GM23248 (cell line): Measurements from ENCODE around the gene CCR3. TPM values are rescaled to one million over a fixed set of nuclear protein-coding genes. Genes with fewer than 3 reads are reported as not detected.

Experiments used
- DNase-seq: peaks from one replicate; pipeline ENCODE4 v3.0.0-alpha.2; 2015
- H2AFZ ChIP-seq: fragments of 200-600 bp; sonication (generic); 2 replicates; pipeline ENCODE4 v1.6.1; 2016; ENCODE audit warnings: antibody characterized with exemption
- H3F3A ChIP-seq: fragments of 200-600 bp; sonication (generic); 2 replicates; pipeline ENCODE4 v1.6.1; 2016; ENCODE audit warnings: mild to moderate bottlenecking, antibody characterized with exemption, mixed run types; ENCODE audit not compliant: insufficient read depth
- H3K27ac ChIP-seq: fragments of 200-600 bp; sonication (generic); 2 replicates; pipeline ENCODE4 v1.5.1; 2016; ENCODE audit warnings: mild to moderate bottlenecking
- H3K27me3 ChIP-seq: fragments of 200-600 bp; sonication (generic); replicated peaks from 2 replicates; pipeline ENCODE4 v1.6.1; 2016; ENCODE audit warnings: mild to moderate bottlenecking; ENCODE audit not compliant: insufficient read depth
- H3K36me3 ChIP-seq: fragments of 200-600 bp; sonication (generic); 2 replicates; pipeline ENCODE4 v1.6.1; 2016; ENCODE audit warnings: low read depth, mild to moderate bottlenecking
- H3K4me1 ChIP-seq: fragments of 200-600 bp; sonication (generic); 2 replicates; pipeline ENCODE4 v1.6.1; 2016; ENCODE audit warnings: mild to moderate bottlenecking; ENCODE audit not compliant: insufficient read depth
- H3K4me2 ChIP-seq: fragments of 200-600 bp; sonication (generic); one replicate; pipeline ENCODE4 v1.6.1; 2016; ENCODE audit warnings: mild to moderate bottlenecking; ENCODE audit not compliant: unreplicated experiment
- H3K4me3 ChIP-seq: fragments of 200-600 bp; sonication (generic); 2 replicates; pipeline ENCODE4 v1.5.1; 2016; ENCODE audit warnings: mild to moderate bottlenecking
- H3K79me2 ChIP-seq: fragments of 200-600 bp; sonication (generic); 2 replicates; pipeline ENCODE4 v1.6.1; 2016; ENCODE audit warnings: mild to moderate bottlenecking; ENCODE audit not compliant: insufficient read depth
- H3K9ac ChIP-seq: fragments of 200-600 bp; sonication (generic); 2 replicates; pipeline ENCODE4 v1.6.1; 2016; ENCODE audit warnings: mild to moderate bottlenecking
- H3K9me2 ChIP-seq: fragments of 200-600 bp; sonication (generic); 2 replicates; pipeline ENCODE4 v1.6.1; 2016; ENCODE audit warnings: mixed run types, mild to moderate bottlenecking, moderate library complexity; ENCODE audit not compliant: insufficient read depth
- H3K9me3 ChIP-seq: fragments of 200-600 bp; sonication (generic); one replicate; pipeline ENCODE4 v1.6.1; 2017; ENCODE audit warnings: low read depth
- H4K20me1 ChIP-seq: fragments of 200-600 bp; sonication (generic); 2 replicates; pipeline ENCODE4 v1.6.0; 2016; ENCODE audit not compliant: insufficient read depth
- EZH2 ChIP-seq: fragments of 200-600 bp; sonication (generic); IDR thresholded peaks from 2 replicates; pipeline ENCODE4 v1.6.1; 2018; ENCODE audit warnings: antibody characterized with exemption, mild to moderate bottlenecking; ENCODE audit not compliant: insufficient read depth, poor library complexity, severe bottlenecking
- EZH2phosphoT487 ChIP-seq: fragments of 200-600 bp; sonication (generic); IDR thresholded peaks from 2 replicates; pipeline ENCODE4 v1.6.1; 2018; ENCODE audit warnings: antibody characterized with exemption, moderate library complexity, mild to moderate bottlenecking, low read depth; ENCODE audit not compliant: insufficient read depth
- WGBS, 2 experiments: methylation state at CpG; one replicate each; pipeline ENCODE4 v1.1.6; 2015 to 2017; ENCODE audit warnings: low lambda C conversion rate in 2 of 2, low coverage in 1 of 2; ENCODE audit errors: missing lambda C conversion rate in 2 of 2; 5-methylcytosine and 5-hydroxymethylcytosine counted together
- in situ Hi-C: fragments of 300-500 bp; cut with MboI; formaldehyde crosslinking; loops from 2 replicates; pipeline ENCODE4 v1.15.0; 2020
- polyA plus RNA-seq: library from polyadenylated mRNA; unstranded; fragments of >200 nt; fragmentation: Nextera tagmentation; extraction: Ambion mirVana; gene quantifications from 2 replicates; pipeline ENCODE4 v1.2.1, GENCODE V29; 2016
- total RNA-seq: library from RNA; depleted of rRNA; stranded (reverse); fragments of >200 nt; shearing (Covaris generic); gene quantifications from 2 replicates; pipeline ENCODE4 v1.2.3, GENCODE V29; 2014

The CCR3 gene
- total and polyA plus RNA-seq, 2 experiments from 2014 or later, result not detected

GRCh38 chr3:46281551-46281950 lies 39.3 kb downstream of the CCR3 start:
- H3K9me2 ChIP-seq, result no peaks in the 10 kb centered on the region
- TF ChIP-seq EZH2 (no peak), EZH2phosphoT487 (no peak)
- H3K79me2 ChIP-seq, result no peaks in the 10 kb centered on the region
- no peak for DNase-seq
- H3K9ac ChIP-seq, result no peak overlapping the region
- no peaks in the 10 kb centered on the region for H3K9me3 ChIP-seq
- no peaks in the 10 kb centered on the region for H3K36me3 ChIP-seq
- H3K4me1 ChIP-seq, result no peaks in the 10 kb centered on the region
- no peak overlapping the region for H3K27ac ChIP-seq
- H3F3A ChIP-seq, result no peaks in the 10 kb centered on the region
- 0 out of 2 replicates have a peak, but pooled peaks cover 7% of the 10 kb centered on the region for H3K27me3 ChIP-seq
- 63 to 84% methylated on average over 1 of the region's 1 CpG for WGBS, 2 experiments
- H4K20me1 ChIP-seq, result no peaks in the 10 kb centered on the region
- H2AFZ ChIP-seq, result no peak overlapping the region
- in situ Hi-C loops, result no loop called here
- no peak overlapping the region for H3K4me3 ChIP-seq
- H3K4me2 ChIP-seq, result no peak overlapping the region

- no peak overlapping the region for H3K27ac ChIP-seq
- H4K20me1 ChIP-seq, result no peaks in the 10 kb centered on the region
- no peaks in the 10 kb centered on the region for H3K9me2 ChIP-seq
- DNase-seq, result no peak
- H3K4me1 ChIP-seq, result no peaks in the 10 kb centered on the region
- H3K36me3 ChIP-seq, result no peaks in the 10 kb centered on the region
- H2AFZ ChIP-seq, result no peak overlapping the region
- H3K27me3 ChIP-seq, result 0 out of 2 replicates have a peak, but pooled peaks cover 7% of the 10 kb centered on the region
- H3K4me3 ChIP-seq, result no peak overlapping the region
- in situ Hi-C loops, result no loop called here
- TF ChIP-seq EZH2 (no peak), EZH2phosphoT487 (no peak)
- H3K79me2 ChIP-seq, result no peaks in the 10 kb centered on the region
- no peaks in the 10 kb centered on the region for H3F3A ChIP-seq
- no peaks in the 10 kb centered on the region for H3K9me3 ChIP-seq
- WGBS, 2 experiments, result 52 to 60% methylated on average over 4 of the region's 4 CpGs
- no peak overlapping the region for H3K4me2 ChIP-seq
- no peak overlapping the region for H3K9ac ChIP-seq
Measured at GRCh38 chr3:46282041-46282440, 39.8 kb downstream of the CCR3 start.

- H4K20me1 ChIP-seq, result no peaks in the 10 kb centered on the region
- H2AFZ ChIP-seq, result no peak overlapping the region
- H3K79me2 ChIP-seq, result no peaks in the 10 kb centered on the region
- TF ChIP-seq EZH2phosphoT487, result no peak
- no peak for TF ChIP-seq EZH2
- H3K4me3 ChIP-seq, result no peak overlapping the region
- no peak overlapping the region for H3K4me2 ChIP-seq
- H3K9ac ChIP-seq, result no peak overlapping the region
- H3K4me1 ChIP-seq, result no peaks in the 10 kb centered on the region
- no peak overlapping the region for H3K27ac ChIP-seq
- 0 out of 2 replicates have a peak, but pooled peaks cover 7% of the 10 kb centered on the region for H3K27me3 ChIP-seq
- H3K36me3 ChIP-seq, result no peaks in the 10 kb centered on the region
- in situ Hi-C loops, result no loop called here
- no peaks in the 10 kb centered on the region for H3K9me2 ChIP-seq
- no peaks in the 10 kb centered on the region for H3K9me3 ChIP-seq
- H3F3A ChIP-seq, result no peaks in the 10 kb centered on the region
- no peak for DNase-seq
- 70 to 79% methylated on average over 2 of the region's 2 CpGs for WGBS, 2 experiments
Measured at GRCh38 chr3:46282696-46283095, 40.4 kb downstream of the CCR3 start.

- no peak overlapping the region for H2AFZ ChIP-seq
- no peaks in the 10 kb centered on the region for H4K20me1 ChIP-seq
- TF ChIP-seq EZH2, result no peak
- TF ChIP-seq EZH2phosphoT487, result no peak
- H3F3A ChIP-seq, result no peaks in the 10 kb centered on the region
- H3K4me2 ChIP-seq, result no peak overlapping the region
- 0 out of 2 replicates have a peak, but pooled peaks cover 7% of the 10 kb centered on the region for H3K27me3 ChIP-seq
- 51 to 67% methylated on average over 2 of the region's 2 CpGs for WGBS, 2 experiments
- H3K4me3 ChIP-seq, result no peak overlapping the region
- H3K4me1 ChIP-seq, result no peaks in the 10 kb centered on the region
- no peak overlapping the region for H3K9ac ChIP-seq
- no peak for DNase-seq
- H3K27ac ChIP-seq, result no peak overlapping the region
- no peaks in the 10 kb centered on the region for H3K9me2 ChIP-seq
- in situ Hi-C loops, result no loop called here
- no peaks in the 10 kb centered on the region for H3K9me3 ChIP-seq
- H3K36me3 ChIP-seq, result no peaks in the 10 kb centered on the region
- H3K79me2 ChIP-seq, result no peaks in the 10 kb centered on the region
Measured at GRCh38 chr3:46283881-46284450, 41.7 kb downstream of the CCR3 start.
